ENCODE measurements around the gene HAO1. TPM values are rescaled to one million over a fixed set of nuclear protein-coding genes. Genes with fewer than 3 reads are reported as not detected.

The HAO1 gene
- total and polyA plus RNA-seq, 2 donors (not counting 3 experiments of a cell fraction or from before 2014, with no cell fraction given), result not detected

GRCh38 chr20:7977709-7978108 is 37.5 kb upstream of the HAO1 start:
- H3K4me2 ChIP-seq (ENCODE audit: insufficient read depth, low read length), result no peak overlapping the region
- peaks cover 3 to 6% of the 10 kb centered on the region in 2 experiments for H3K36me3 ChIP-seq (ENCODE audit: control insufficient read depth in 2 of 2, extremely low read depth in 1 of 2, insufficient read depth in 2 of 2, low read length in 2 of 2)
- POLR2A ChIA-PET, result no interaction called here
- H4K20me1 ChIP-seq (replicated peaks; ENCODE audit: control insufficient read depth, extremely low read depth, insufficient read depth, low read length), result no peaks in the 10 kb centered on the region
- no peaks in the 10 kb centered on the region for H3K79me2 ChIP-seq (ENCODE audit: control insufficient read depth, insufficient read depth, low read length)
- TF ChIP-seq FOS (IDR thresholded peaks at IDR 0.05; ENCODE audit: borderline replicate concordance, insufficient read depth, low read length), result no peak
- TF ChIP-seq MAX (IDR thresholded peaks at IDR 0.05; ENCODE audit: insufficient read depth, insufficient read length), result no peak
- TF ChIP-seq JUN (IDR thresholded peaks at IDR 0.05; ENCODE audit: borderline replicate concordance, insufficient read depth, insufficient read length, low read depth), result no peak
- BruUV-seq (replicated peaks), result no TSS peak
- CTCF ChIA-PET, result interaction anchor here (1.1 to 2.2 kb wide), 4 partner anchors 10 to 744 kb away, joined by 7 to 17 read pairs (median 10); no protein-coding TSS in a partner anchor
- no peaks in the 10 kb centered on the region for H3K9me3 ChIP-seq (replicated peaks; ENCODE audit: control insufficient read depth, insufficient read depth, low read length)
- intact Hi-C loops (cut with micrococcal nuclease) (no loop called here), dilution Hi-C loops (cut with MboI; ENCODE audit: extremely low pct_ligation_motif_present, low sequenced_read_pairs) (no loop called here)
- H3K9me1 ChIP-seq (replicated peaks; ENCODE audit: control insufficient read depth, extremely low read depth, insufficient read depth, low read length), result no peaks in the 10 kb centered on the region
- H3K4me3 ChIP-seq (replicated peaks in 1 of 3; ENCODE audit: insufficient read depth in 1 of 3, low read depth in 1 of 3, low read length in 3 of 3), result no peak overlapping the region
- no peak overlapping the region for H2AFZ ChIP-seq (ENCODE audit: low read depth, low read length)
- FAIRE-seq, result no peak
- no peak overlapping the region for H3K27ac ChIP-seq (ENCODE audit: insufficient read depth, low read depth, low read length)
- H3K9ac ChIP-seq (replicated peaks; ENCODE audit: extremely low read depth, insufficient read depth, low read length), result no peak overlapping the region
- H3K4me1 ChIP-seq (ENCODE audit: control insufficient read depth, extremely low read depth, insufficient read depth, low read length), result no peaks in the 10 kb centered on the region
- H3K27me3 ChIP-seq (ENCODE audit: control insufficient read depth in 2 of 2, insufficient read depth in 2 of 2, low read length in 2 of 2), result peaks cover 0 to 4% of the 10 kb centered on the region in 2 experiments
- no peak for DNase-seq (ENCODE audit: low read depth, low spot score)

GRCh38 chr20:7975851-7976414 is 35.7 kb upstream of the HAO1 start:
- H3K4me2 ChIP-seq (ENCODE audit: insufficient read depth, low read length), result no peak overlapping the region
- FAIRE-seq (no peak), DNase-seq (ENCODE audit: low read depth, low spot score) (no peak)
- H3K9ac ChIP-seq (replicated peaks; ENCODE audit: extremely low read depth, insufficient read depth, low read length), result no peak overlapping the region
- POLR2A ChIA-PET, result no interaction called here
- CTCF ChIA-PET, result interaction anchor here (1.1 to 3.1 kb wide), 3 partner anchors 14 to 747 kb away, joined by 3 to 11 read pairs (median 6); no protein-coding TSS in a partner anchor
- no peaks in the 10 kb centered on the region for H3K9me3 ChIP-seq (replicated peaks; ENCODE audit: control insufficient read depth, insufficient read depth, low read length)
- no peaks in the 10 kb centered on the region for H3K4me1 ChIP-seq (ENCODE audit: control insufficient read depth, extremely low read depth, insufficient read depth, low read length)
- no peak overlapping the region for H2AFZ ChIP-seq (ENCODE audit: low read depth, low read length)
- no TSS peak for BruUV-seq (replicated peaks)
- H3K27ac ChIP-seq (ENCODE audit: insufficient read depth, low read depth, low read length), result no peak overlapping the region
- TF ChIP-seq FOS (IDR thresholded peaks at IDR 0.05; ENCODE audit: borderline replicate concordance, insufficient read depth, low read length) (no peak), CTCF (IDR thresholded peaks at IDR 0.05; ENCODE audit: extremely low read depth in 1 of 2, insufficient read depth in 1 of 2, low read depth in 1 of 2, low read length in 2 of 2) (no peak), EZH2 (IDR thresholded peaks at IDR 0.05; ENCODE audit: borderline replicate concordance, low read depth, low read length, severe bottlenecking) (no peak), MYC (IDR thresholded peaks at IDR 0.05; ENCODE audit: low read depth, low read length) (no peak), JUN (IDR thresholded peaks at IDR 0.05; ENCODE audit: borderline replicate concordance, insufficient read depth, insufficient read length, low read depth) (no peak), POLR2AphosphoS5 (IDR thresholded peaks at IDR 0.05; ENCODE audit: insufficient read depth, low read depth, low read length) (no peak), MAX (IDR thresholded peaks at IDR 0.05; ENCODE audit: insufficient read depth, insufficient read length) (no peak), GATA2 (IDR thresholded peaks at IDR 0.05; ENCODE audit: insufficient read depth, insufficient read length, low read depth, low read length) (no peak), POLR2A (IDR thresholded peaks at IDR 0.05; ENCODE audit: low read depth, low read length) (no peak)
- no peaks in the 10 kb centered on the region for H4K20me1 ChIP-seq (replicated peaks; ENCODE audit: control insufficient read depth, extremely low read depth, insufficient read depth, low read length)
- H3K36me3 ChIP-seq (ENCODE audit: control insufficient read depth in 2 of 2, extremely low read depth in 1 of 2, insufficient read depth in 2 of 2, low read length in 2 of 2), result no peaks in the 10 kb centered on the region
- no peaks in the 10 kb centered on the region for H3K9me1 ChIP-seq (replicated peaks; ENCODE audit: control insufficient read depth, extremely low read depth, insufficient read depth, low read length)
- H3K4me3 ChIP-seq (replicated peaks in 1 of 3; ENCODE audit: insufficient read depth in 1 of 3, low read depth in 1 of 3, low read length in 3 of 3), result no peak overlapping the region
- intact Hi-C loops (cut with micrococcal nuclease) (no loop called here), dilution Hi-C loops (cut with MboI; ENCODE audit: extremely low pct_ligation_motif_present, low sequenced_read_pairs) (no loop called here)
- H3K79me2 ChIP-seq (ENCODE audit: control insufficient read depth, insufficient read depth, low read length), result no peaks in the 10 kb centered on the region
- H3K27me3 ChIP-seq (ENCODE audit: control insufficient read depth in 2 of 2, insufficient read depth in 2 of 2, low read length in 2 of 2), result peaks cover 0 to 4% of the 10 kb centered on the region in 2 experiments

All from endothelial cell of umbilical vein (primary cell).